Measurements from ENCODE around the gene CH25H.
A peak's percentile ranks its signal among the peaks of the same experiment; 100 is the strongest.

The CH25H gene

DNA sequence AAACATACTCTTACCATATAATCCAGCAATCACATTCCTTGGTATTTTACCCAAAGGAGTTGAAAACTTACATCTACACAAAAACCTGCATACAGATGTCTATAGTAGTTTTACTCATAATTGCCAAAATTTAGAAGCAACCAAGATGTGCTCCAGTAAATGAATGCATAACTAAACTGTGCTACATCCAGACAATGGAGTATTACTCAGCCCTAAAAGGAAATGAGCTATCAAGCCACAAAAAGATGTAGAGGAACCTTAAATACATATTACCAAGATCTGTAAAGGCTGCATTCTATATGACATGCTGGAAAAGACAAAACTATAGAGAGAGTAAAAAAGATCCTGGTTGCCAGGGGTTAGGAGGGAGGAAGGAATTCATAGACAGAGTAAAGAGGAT, 21.8 kb upstream of the CH25H start:
- no peak for DNase-seq

DNA sequence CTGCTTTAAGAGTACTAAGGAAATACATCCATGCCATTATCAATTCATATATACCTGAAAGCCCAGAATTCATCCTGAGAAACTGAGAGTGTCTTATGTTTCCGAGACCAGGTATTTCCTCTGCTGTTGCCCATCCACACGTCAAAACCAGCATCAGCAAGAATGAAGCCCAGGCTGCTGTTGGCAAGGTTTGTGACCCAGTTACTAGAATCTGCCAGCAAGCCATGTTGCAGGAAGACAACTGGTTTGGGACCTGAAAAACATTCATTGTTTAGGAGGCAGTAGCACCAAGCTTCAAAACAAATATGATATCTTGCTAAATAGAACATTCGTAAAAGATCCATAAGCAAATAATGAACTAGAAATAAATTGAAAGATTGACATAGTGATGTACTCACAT, 21.0 kb upstream of the CH25H start:
- no peak for DNase-seq

DNA sequence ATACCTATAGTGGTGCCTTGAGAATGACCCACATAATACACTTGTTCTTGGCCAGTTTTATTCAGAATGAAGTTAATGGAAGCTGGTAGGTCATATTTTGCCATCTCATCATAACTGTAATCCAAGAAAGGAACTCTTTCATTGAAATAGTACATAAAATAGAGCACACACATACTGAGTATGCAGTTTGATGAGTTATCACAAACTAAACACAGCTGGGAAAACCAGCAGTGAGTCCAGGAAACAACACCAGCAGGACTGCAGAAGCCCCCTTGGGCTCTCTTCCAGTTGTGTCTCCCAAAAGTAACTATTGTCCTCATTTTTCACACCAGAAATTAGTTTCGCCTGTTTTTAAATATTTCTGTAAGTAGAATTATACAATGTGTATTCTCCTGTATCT, 19.8 kb upstream of the CH25H start:
- DNase-seq = no peak

DNA sequence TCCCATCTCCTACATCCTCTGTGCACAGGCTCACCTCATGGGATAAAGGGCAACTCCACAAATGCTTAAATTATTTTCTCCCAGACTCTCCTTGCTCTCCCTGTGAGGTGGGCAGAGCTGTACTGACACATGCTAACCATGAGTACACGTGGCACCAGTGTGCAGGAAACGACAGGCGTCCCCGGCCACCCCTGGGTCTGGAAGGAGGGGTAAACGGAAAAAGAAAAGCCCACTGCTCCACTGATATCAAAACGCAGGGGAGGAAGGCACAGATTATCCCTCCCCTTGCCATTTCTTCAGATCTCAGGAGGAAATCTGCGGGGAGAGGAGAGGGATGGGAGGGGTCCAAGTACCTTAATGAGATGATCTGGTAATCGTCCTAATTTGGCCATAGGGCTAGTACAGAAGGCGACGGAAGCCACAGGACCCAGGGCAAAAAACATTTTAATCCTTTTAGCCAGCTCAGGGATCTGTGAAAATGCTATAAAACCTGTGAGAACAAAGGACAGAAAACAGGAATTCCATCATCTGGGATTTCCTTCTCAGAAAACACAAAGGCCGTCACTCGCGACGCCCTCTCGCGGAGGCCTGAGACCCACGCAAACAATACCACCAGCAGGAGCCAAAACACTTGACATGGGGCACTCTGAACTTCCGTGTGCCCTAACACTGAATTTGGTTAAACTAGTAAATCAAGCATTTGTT, 17.8 kb upstream of the CH25H start:
- no peak for DNase-seq

- no peak for DNase-seq
These were observed 14.8 kb upstream of the CH25H start for GRCh38 chr10:89221919-89222318.

GRCh38 chr10:89219513-89220218, 12.5 kb upstream of the CH25H start:
- DNase-seq = no peak

- DNase-seq = peak; percentile 55
These were observed 10.2 kb upstream of the CH25H start for GRCh38 chr10:89217057-89217990.

DNA sequence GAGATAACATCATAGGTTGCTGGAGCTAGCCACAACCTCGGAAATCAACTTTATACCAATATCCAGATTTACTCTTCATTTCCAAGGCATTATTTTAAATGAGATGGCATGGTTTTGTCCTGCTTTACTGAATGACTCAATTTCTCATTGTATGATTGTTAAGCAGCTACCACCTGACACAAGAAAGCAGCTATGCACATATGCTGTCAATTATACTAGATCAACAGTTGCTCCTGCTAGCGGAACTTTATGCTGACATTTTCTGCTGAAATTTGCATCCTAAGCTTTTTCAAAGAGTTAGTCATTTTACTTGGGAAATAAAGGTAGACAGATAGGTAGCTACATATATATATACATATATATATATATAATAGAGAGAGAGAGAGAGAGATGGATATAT, 8.9 kb upstream of the CH25H start:
- no peak for DNase-seq

DNA sequence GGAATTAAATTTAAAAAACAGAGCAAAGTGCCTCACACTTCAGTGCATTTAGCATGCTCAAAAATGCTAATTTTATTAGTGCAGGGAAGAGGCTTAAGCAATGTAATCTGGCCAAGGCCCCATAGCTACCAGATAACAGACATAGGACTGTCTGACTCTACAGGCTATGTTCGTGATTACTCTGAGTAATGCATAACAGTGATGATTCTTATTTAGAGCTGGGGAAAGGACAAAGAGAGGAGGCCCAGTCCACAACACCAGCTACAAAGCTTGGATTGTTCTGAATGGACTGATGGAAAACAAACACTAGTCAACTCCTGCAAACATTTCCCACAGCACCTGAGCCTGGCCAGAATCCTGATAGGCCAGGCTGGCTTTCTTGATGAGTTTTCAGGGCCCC, 8.4 kb upstream of the CH25H start:
- DNase-seq = no peak

- no peak for DNase-seq
These were observed 7.5 kb upstream of the CH25H start for GRCh38 chr10:89214566-89215165.

DNA sequence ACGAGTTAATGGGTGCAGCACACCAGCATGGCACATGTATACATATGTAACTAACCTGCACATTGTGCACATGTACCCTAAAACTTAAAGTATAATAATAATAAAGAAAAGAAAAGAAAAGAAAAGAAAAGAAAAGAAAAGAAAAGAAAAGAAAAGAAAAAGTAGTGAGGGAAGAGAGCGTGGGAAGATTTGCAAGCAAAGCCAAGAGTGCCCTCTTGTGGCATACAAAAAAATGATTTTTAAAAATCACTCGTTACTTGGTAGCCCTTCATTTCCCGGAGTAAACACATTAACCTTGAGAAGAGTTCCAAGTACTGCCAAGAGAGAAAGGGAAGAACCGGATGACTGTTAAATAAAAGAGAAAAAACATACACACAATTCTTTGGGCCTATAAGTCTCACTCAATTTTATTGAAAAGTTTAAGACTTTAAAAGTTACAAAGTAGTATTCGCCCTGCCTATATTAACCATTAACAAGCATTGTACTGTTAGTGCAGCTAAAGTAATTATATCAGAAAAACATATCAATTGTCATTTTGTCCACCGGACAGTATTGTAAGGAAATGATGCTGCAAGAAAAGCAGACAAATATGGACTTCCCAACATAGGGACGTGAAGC, 6.2 kb upstream of the CH25H start:
- DNase-seq = no peak

GRCh38 chr10:89210794-89211425, 3.8 kb upstream of the CH25H start:
- DNase-seq = no peak

- DNase-seq = no peak
These were observed 2.6 kb upstream of the CH25H start for GRCh38 chr10:89209718-89210117.

- DNase-seq = peak; percentile 2
These were observed 859 bp upstream of the CH25H start for GRCh38 chr10:89207801-89208551.

GRCh38 chr10:89206402-89207180, 526 bp downstream of the CH25H start:
- peak; percentile 17 for DNase-seq

- DNase-seq = no peak
These were observed 2.4 kb downstream of the CH25H start for GRCh38 chr10:89204621-89205185.

- DNase-seq = no peak
These were observed 3.9 kb downstream of the CH25H start for GRCh38 chr10:89203237-89203636.

DNA sequence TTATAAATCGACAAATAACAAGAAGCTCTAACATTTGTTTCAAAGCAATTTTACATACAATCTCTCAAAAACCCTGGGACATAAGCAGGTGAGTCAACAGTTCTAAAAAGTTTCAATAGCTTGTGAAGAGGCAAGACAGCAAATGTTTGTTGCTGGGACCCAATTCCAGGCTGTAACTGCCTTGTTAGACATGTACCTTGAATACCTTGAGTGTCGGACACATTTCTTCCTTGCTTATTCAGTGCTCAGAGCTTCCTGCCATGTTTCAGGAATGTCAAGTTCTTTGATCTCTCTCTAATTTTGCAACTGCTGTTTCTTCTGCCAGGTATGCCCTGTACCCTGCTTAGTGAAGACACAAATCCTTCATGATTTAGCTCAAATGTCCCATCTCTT, 5.1 kb downstream of the CH25H start:
- no peak for DNase-seq

GRCh38 chr10:89201345-89202032, 5.6 kb downstream of the CH25H start:
- no peak for DNase-seq

- no peak for DNase-seq
These were observed 9.6 kb downstream of the CH25H start for GRCh38 chr10:89197473-89197872.

Data from stimulated activated CD4-positive, alpha-beta T cell treated with anti-CD3 and anti-CD28 coated beads, Interleukin-1b, Interleukin-23, amount 100 ng/mL, for 48 hours (primary cell).